GM13976 (cell line): ENCODE measurements around the gene VAMP1.
"Not testable (repeated sequence)": the region's sequence is repeated elsewhere in the genome, so short reads cannot be mapped to it uniquely, and the experiment has no call there.

Source experiments
- DNase-seq: peaks from one replicate; pipeline ENCODE4 v3.0.0; 2012; ENCODE audit warnings: low spot score
- CTCF ChIP-seq: IDR thresholded peaks from 2 replicates; pipeline ENCODE4 v1.5.1; 2012; ENCODE audit warnings: borderline replicate concordance, mild to moderate bottlenecking; ENCODE audit not compliant: insufficient read depth; ENCODE audit errors: extremely low read depth, missing control alignments, control extremely low read depth
- in situ Hi-C: fragments of 300-500 bp; cut with MboI; formaldehyde crosslinking; loops from one replicate; pipeline ENCODE4 v1.12.0; 2022; ENCODE audit warnings: low sequenced_read_pairs, mixed read lengths, inconsistent platforms; ENCODE audit not compliant: unreplicated experiment

The VAMP1 gene

GRCh38 chr12:6494258-6494743, 23.8 kb upstream of the VAMP1 start:
- no peak for DNase-seq
- TF ChIP-seq CTCF, result no peak
- in situ Hi-C loops, result no loop called here

GRCh38 chr12:6493497-6494257, 23.2 kb upstream of the VAMP1 start, which contains the start of gene NCAPD2:
Gene NCAPD2 (plus strand): TSS chr12:6494102. CDS start chr12:6495099, 997 bp downstream.
- no peak for TF ChIP-seq CTCF
- DNase-seq, result peak; percentile 95
- in situ Hi-C loops, result no loop called here

- in situ Hi-C loops, result no loop called here
- peak; percentile 93 for DNase-seq
- no peak for TF ChIP-seq CTCF
These were observed 22.5 kb upstream of the VAMP1 start, which contains the start of gene MRPL51 for GRCh38 chr12:6492838-6493496. Gene MRPL51 (minus strand): TSS chr12:6493262. CDS start chr12:6493136, 126 bp downstream.

- in situ Hi-C loops, DNase-seq: not testable (repeated sequence)
These were observed 20.2 kb upstream of the VAMP1 start for GRCh38 chr12:6490673-6491072.

GRCh38 chr12:6489449-6489848, 19.0 kb upstream of the VAMP1 start:
- TF ChIP-seq CTCF, result no peak
- no peak for DNase-seq
- in situ Hi-C loops, result no loop called here

GRCh38 chr12:6488240-6488639, 17.8 kb upstream of the VAMP1 start:
- no peak for DNase-seq
- no peak for TF ChIP-seq CTCF
- in situ Hi-C loops, result no loop called here

GRCh38 chr12:6478416-6478815, 7.9 kb upstream of the VAMP1 start:
- in situ Hi-C loops, result no loop called here
- no peak for DNase-seq
- TF ChIP-seq CTCF, result no peak

- in situ Hi-C loops, DNase-seq: not testable (repeated sequence)
These were observed 7.3 kb upstream of the VAMP1 start for GRCh38 chr12:6477601-6478377.
